Fibroblast of the conjunctiva (primary cell): Measurements from ENCODE around the gene OR2L2.
"Not testable (repeated sequence)": the region's sequence is repeated elsewhere in the genome, so short reads cannot be mapped to it uniquely, and the experiment has no call there.

Source experiments
- DNase-seq: peaks from one replicate; pipeline ENCODE4 v3.0.0-alpha.2; 2010; ENCODE audit warnings: low read depth

The OR2L2 gene, protein sequence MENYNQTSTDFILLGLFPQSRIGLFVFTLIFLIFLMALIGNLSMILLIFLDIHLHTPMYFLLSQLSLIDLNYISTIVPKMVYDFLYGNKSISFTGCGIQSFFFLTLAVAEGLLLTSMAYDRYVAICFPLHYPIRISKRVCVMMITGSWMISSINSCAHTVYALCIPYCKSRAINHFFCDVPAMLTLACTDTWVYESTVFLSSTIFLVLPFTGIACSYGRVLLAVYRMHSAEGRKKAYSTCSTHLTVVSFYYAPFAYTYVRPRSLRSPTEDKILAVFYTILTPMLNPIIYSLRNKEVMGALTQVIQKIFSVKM

DNA sequence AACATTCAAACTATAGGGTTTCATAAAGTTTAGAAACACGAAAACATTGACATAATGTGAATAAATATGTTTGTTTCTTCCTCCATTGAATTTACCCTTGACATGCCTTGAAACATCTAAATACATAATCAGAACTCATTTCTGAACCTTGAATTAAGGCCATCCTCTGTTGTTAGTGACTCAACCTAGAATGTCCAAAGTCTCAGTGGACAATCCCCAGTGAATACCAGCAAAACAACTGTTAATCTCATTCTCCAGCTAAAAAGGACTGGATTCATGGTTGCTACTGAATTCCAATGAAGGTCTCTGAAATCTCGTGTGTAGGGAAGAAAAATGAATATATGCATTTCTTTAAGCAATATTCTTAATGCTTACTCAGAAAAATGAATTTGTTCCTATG is at the start of gene OR2L2:
OR2L2 (plus strand) TSS at position 301 of the 400 bp plus-strand sequence. CDS start 8,198 bp downstream, outside the sequence.
- DNase-seq, result no peak

DNA sequence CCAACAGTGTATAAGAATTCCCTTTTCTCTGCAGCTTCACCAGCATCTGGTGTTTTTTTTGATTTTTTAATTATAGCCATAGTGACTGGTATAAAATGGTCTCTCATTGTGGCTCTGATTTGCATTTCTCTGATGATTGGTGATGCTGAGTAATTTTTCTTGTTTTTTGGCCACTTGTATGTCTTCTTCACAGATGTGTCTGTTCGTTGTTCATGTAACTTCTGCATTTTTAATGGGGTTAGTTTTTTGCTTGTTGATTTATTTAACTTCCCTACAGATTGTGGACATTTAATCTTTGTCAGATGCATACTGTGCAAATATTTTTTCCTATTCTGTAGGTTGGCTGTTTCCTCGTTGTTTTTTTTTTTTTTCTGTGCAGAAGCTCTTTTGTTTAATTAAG is 36.9 kb upstream of the OR2L2 start:
- DNase-seq, result no peak

DNA sequence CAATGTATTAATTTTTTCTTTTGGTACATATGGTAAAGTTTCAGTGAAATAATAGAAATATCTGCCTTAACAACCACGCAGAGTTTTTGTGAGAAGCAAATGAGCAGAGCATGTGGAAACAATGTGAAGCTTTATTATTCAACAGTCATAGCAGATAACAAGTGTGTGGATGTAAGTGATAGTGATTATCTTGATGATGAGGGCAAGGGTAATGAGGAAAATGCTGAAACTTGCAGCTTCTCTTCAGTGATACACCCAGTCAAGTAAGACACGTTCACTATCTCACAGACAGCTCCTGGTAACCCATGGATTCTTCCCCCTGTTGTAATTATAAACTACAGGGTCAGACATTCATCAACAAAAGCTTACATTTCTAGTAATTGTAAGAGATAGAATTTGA is 31.1 kb upstream of the OR2L2 start:
- no peak for DNase-seq

DNA sequence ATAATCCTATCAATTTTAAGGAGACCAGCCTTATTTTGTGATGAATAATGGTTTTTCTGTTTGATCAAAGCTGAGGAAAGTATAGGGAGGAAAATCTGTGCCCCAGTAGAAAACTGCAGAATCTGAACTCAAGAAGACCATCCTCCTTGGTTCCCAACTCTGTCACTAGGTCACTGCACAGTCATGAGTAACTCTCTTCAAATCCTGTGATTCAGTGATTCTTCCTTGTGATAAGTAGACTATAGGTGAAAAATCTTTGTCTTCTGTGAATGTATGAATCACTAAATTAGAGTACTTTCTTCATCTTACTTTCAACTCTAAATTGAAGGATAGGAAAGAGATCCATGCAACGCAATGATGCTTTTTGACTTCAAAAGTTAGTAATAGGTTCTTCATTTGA is 29.7 kb upstream of the OR2L2 start:
- no peak for DNase-seq

DNA sequence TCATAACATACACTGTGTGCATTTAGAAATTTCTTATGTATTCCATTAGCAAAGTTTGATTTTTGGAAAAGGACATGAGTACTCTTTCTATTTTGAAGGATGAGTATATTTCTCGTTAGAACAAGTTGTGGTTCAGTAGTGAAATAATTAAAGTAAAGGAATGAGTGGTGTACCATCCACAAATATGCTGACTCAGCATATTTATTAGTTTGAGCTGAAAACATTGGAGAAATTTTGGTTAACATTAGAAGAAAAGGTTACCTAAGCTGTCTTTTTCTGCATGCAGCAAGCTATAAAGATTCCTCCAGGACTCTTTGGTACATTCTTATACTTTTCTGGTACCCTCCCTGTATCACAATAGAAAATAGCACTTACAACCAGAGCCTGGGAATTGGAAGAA is 22.1 kb upstream of the OR2L2 start:
- no peak for DNase-seq

DNA sequence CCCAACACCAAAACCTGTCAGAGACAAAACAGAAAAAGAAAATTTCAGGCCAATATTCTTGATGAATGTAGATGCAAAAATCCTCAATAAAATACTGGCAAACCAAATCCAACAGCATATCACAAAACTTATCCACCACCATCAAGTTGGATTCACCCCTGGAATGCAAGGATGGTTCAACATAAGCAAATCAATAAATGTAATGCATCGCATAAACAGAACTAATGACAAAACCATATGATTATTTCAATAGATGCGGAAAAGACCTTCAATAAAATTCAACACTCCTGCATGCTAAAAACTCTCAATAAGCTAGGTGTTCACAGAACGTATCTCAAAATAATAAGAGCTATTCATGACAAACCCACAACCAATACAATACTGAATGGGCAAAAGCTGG is 20.2 kb upstream of the OR2L2 start:
- DNase-seq, result no peak

DNA sequence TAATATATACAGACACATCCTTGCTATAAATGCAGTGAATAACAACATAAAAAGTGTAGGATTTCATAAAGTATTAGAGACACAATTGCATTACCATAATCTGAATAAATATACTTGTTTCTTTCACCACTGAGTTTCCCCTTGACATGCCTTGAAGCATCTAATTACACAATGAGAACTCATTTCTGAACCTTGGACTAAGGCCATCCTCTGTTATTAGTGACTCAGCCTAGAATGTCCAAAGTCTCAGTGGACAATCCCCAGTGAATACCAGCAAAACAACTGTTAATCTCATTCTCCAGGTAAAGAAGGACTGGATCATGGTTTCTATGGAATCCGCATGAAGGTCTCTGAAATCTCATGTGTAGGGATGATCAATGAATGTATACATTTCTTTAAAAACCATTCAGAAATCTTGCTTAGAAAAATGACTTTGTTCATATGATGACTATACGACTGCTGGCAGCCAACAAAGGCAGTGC is 16.6 kb upstream of the OR2L2 start, which contains the start of gene OR2L5:
OR2L5 (plus strand) TSS at position 432 of the 482 bp plus-strand sequence. CDS start 8,288 bp downstream, outside the sequence.
- DNase-seq, result no peak

DNA sequence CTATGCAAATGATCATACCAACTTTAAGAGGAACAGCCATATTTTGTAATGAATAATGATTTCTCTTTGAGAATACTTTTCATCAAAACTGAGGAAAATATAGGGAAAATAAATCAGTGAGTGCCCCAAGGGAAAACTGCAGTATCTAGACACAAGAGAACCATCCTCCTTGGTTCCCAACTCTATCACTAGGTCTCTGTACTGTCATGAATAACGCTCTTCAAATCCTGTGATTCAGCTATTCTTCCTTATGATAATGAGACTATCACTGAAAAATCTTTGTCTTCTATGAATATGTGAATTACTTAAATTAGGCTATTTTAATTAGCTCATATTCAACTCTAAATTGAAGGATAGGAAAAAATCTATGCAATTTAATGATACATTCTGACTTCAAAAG is 14.1 kb upstream of the OR2L2 start:
- no peak for DNase-seq

DNA sequence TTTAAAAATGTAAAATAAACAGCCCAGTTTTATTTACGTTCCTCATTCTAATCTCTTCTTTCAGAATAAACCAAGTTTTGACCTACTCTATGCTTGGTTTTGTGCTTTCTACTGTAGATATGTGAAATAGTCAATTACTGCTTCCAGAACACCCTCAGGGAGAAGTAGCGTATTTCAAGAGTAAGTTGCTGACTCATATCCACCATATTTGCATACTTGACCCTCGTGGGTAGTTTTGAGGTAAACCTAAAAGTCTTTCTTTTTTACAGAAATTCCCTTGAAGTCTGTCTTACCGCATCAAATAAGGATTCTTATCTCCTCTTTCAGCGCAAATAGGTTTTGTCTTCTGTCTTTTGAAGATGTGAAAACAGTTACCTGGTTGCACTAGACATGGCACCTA is 15.3 kb downstream of the OR2L2 start:
- no peak for DNase-seq

DNA sequence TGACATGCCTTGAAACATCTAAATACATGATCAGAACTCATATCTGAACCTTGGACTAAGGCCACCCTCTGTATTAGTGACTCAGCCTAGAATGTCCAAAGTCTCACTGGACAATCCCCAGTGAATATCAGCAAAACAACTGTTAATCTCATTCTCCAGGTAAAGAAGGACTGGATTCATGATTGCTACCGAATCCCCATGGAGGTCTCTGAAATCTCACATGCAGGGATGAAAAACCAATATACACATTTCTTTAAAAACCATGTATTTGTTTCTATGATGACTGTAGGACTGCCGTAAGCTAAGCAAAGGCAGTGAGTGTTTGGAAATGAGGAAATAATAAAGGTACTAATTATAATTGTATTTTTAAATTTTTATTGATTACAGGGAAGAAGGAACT is 16.7 kb downstream of the OR2L2 start, which contains the start of gene OR2L3:
OR2L3 (plus strand) TSS at position 301 of the 400 bp plus-strand sequence. CDS start 13,846 bp downstream, outside the sequence.
- DNase-seq, result no peak

DNA sequence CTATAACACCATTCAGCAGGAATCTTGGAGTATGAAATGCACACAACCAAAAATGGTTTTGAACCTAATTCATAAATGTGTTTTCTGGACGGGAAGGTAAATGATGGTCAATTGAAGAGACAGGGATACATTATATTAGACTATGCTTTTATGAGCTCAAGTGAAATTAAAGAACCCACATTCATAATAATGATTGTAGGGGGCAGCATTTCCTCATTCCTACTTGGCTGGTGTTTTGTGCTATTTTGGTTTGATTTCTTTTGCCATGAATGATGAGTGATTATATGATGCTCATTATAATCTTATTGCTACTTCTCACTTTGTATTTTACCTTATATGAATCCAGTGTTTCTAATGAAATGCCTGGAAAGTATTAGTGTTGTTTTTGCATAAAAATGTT is 17.1 kb downstream of the OR2L2 start:
- no peak for DNase-seq

DNA sequence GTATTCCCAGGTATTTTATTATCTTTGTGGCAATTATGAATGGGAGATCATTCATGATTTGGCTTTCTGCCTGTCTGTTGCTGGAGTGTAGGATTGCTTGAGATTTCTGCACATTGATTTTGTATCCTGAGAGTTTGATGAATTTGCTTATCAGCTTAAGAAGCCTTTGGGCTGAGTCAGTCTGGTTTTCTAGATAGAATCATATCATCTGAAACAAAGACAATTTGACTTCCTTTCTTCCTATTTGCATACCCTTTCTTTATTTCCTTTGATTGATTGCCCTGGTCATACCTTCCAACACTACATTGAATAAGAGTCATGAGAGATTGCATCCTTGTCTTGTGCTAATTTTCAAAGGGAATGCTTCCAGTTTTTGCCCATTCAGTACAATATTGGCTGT is 24.8 kb downstream of the OR2L2 start:
- no peak for DNase-seq

DNA sequence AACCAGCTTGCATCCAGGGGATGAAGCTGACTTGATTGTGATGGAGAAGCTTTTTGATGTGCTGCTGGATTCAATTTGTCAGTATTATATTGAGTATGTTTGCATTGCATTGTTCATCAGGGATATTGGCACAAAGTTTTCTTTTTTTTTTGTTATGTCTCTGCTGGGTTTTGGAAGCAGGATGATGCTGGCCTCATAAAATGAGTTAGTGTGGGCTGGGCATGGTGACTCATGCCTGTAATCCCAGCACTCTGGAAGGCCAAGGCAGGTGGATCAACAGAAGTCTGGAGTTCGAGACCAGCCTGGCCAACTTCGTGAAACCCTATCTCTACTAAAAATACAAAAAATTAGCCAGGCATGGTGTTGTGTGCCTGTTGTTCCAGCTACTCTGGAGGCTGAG is 25.4 kb downstream of the OR2L2 start:
- no peak for DNase-seq

DNA sequence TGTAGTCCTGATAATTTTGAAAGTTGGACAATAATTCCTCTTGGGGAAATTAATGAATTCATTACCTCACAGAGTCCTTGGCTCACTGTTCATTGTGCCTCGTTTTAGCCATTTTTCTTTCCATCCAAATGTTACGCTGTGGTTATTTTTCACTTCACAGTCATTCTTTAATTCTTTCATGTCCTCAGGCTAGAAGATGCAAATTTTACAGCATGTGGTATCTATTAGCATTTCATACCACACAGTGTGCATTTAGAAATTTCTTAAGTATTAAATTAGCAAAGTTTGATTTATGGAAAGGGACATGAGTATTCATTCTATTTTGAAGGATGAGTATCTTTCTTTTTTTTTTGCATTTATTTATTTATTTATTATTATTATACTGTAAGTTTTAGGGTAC is 35.2 kb downstream of the OR2L2 start:
- DNase-seq, result no peak

DNA sequence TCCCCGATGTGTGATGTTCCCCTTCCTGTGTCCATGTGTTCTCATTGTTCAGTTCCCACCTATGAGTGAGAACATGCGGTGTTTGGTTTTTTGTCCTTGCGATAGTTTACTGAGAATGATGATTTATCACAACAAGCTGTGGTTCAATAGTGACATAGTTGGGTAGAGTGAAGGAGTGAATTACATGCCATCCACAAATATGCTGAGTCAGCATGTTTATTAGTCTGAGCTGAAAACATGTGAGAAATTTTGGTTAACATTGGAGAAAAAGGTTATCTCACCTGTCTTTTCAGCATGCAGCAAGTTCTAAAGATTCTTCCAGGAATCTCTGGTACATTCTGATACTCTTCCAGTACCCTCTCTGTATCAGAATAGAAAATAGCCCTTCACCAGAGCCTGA is 35.7 kb downstream of the OR2L2 start:
- no peak for DNase-seq

DNA sequence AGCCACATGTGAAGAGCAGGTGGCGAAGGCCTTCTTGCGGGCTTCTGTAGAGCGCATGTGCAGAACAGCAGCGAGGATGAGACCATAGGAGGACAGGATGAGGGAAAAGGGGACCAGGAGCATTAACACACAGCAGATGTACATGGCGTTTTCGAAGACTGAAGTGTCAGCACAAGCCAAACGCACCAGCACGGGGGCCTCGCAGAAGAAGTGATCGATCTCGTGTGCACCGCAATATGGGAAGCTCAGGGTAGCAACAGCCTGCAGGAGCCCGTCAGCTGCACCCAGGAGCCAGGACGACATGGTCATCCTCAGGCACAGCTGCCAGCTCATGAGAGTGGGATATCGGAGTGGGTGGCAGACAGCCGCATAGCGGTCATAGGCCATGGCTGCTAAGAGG is 54.0 kb downstream of the OR2L2 start:
- not testable (repeated sequence) for DNase-seq
